GM20431 (cell line): Measurements from ENCODE around the gene MDM2.

Experiments used
- in situ Hi-C: fragments of 300-500 bp; cut with MseI, MboI; formaldehyde crosslinking; loops from one replicate; pipeline ENCODE4 v1.15.0; 2020; ENCODE audit warnings: low sequenced_read_pairs; ENCODE audit not compliant: unreplicated experiment

Gene MDM2

GRCh38 chr12:68844788-68845695, 37.1 kb downstream of the MDM2 start:
- in situ Hi-C loops: no loop called here

- in situ Hi-C loops: no loop called here
Observed at GRCh38 chr12:68846811-68847210, 38.8 kb downstream of the MDM2 start.

GRCh38 chr12:68850390-68850789, 42.4 kb downstream of the MDM2 start:
- in situ Hi-C loops: no loop called here

GRCh38 chr12:68851592-68852306, 43.8 kb downstream of the MDM2 start:
- in situ Hi-C loops: no loop called here

- in situ Hi-C loops: no loop called here
Observed at GRCh38 chr12:68853396-68854077, 45.6 kb downstream of the MDM2 start.

GRCh38 chr12:68854078-68854468, 46.1 kb downstream of the MDM2 start:
- in situ Hi-C loops: no loop called here

GRCh38 chr12:68854554-68854953, 46.6 kb downstream of the MDM2 start:
- in situ Hi-C loops: no loop called here

GRCh38 chr12:68855111-68855510, 47.1 kb downstream of the MDM2 start:
- in situ Hi-C loops: no loop called here

GRCh38 chr12:68855771-68856170, 47.8 kb downstream of the MDM2 start:
- in situ Hi-C loops: no loop called here

GRCh38 chr12:68856510-68856909, 48.5 kb downstream of the MDM2 start:
- in situ Hi-C loops: no loop called here

- in situ Hi-C loops: loop anchor here (10.0 kb wide), 1 partner anchor 213 kb away; no protein-coding TSS in a partner anchor
Observed at GRCh38 chr12:68861890-68862289, 53.9 kb downstream of the MDM2 start.

GRCh38 chr12:68863109-68863770, 55.3 kb downstream of the MDM2 start:
- in situ Hi-C loops: loop anchor here (10.0 kb wide), 1 partner anchor 212 kb away; no protein-coding TSS in a partner anchor

- in situ Hi-C loops: loop anchor here (10.0 kb wide), 1 partner anchor 211 kb away; no protein-coding TSS in a partner anchor
Observed at GRCh38 chr12:68863886-68864454, 56.0 kb downstream of the MDM2 start.

- in situ Hi-C loops: loop anchor here (10.0 kb wide), 1 partner anchor 210 kb away; no protein-coding TSS in a partner anchor
Observed at GRCh38 chr12:68864604-68865003, 56.6 kb downstream of the MDM2 start.

- in situ Hi-C loops: loop anchor here (10.0 kb wide), 1 partner anchor 209 kb away; no protein-coding TSS in a partner anchor
Observed at GRCh38 chr12:68865399-68866164, 57.6 kb downstream of the MDM2 start.

- in situ Hi-C loops: loop anchor here (10.0 kb wide), 1 partner anchor 208 kb away; no protein-coding TSS in a partner anchor
Observed at GRCh38 chr12:68866950-68867349, 59.0 kb downstream of the MDM2 start.

GRCh38 chr12:68867606-68868005, 59.6 kb downstream of the MDM2 start:
- in situ Hi-C loops: loop anchor here (10.0 kb wide), 1 partner anchor 207 kb away; no protein-coding TSS in a partner anchor

- in situ Hi-C loops: loop anchor here (10.0 kb wide), 1 partner anchor 207 kb away; no protein-coding TSS in a partner anchor
Observed at GRCh38 chr12:68868043-68868790, 60.2 kb downstream of the MDM2 start.
